K562 (cell line): ENCODE measurements around the gene P2RY14. TPM values are rescaled to one million over a fixed set of nuclear protein-coding genes. Genes with fewer than 3 reads are reported as not detected.

ENCODE experiments used
- ATAC-seq: fragments of 200-7000 bp; cut with Tn5 transposase; 3 replicates; pipeline ENCODE4 v1.9.1; 2020; ENCODE audit warnings: moderate library complexity
- BruUV-seq: library from RNA; stranded (reverse); fragments of 400-500 nt; replicated peaks from 2 replicates; lab custom pipeline; 2021; lab: Mats Ljungman, UMichigan
- CTCF ChIA-PET: fragments of 300-600 bp; formaldehyde crosslinking; extraction: SDS; loops from one replicate; lab custom pipeline; 2021; ENCODE audit warnings: low intra/inter-chr PET ratio; lab: Yijun Ruan, JAX
- POLR2A ChIA-PET: fragments of 300-600, 350-650 bp; sonication (Branson Sonifier 250); formaldehyde crosslinking; extraction: SDS; loops from one replicate; lab custom pipeline; 2021; ENCODE audit warnings: antibody characterized with exemption, inconsistent platforms; lab: Yijun Ruan, JAX
- DNase-seq, 4 experiments: peaks; one replicate each; pipeline versions ENCODE4 v3.0.0 to v3.0.0-alpha.2; 2011 to 2018; ENCODE audit warnings: low spot score in 3 of 4, mixed read lengths in 3 of 4; ENCODE audit errors: extremely low read depth in 1 of 4
- FAIRE-seq: peaks from 2 replicates; lab custom pipeline; 2011; peaks lifted over from hg19 to GRCh38; lab: Jason Lieb, UNC
- H2AFZ ChIP-seq: 2 replicates; pipeline ENCODE4 v1.6.0; 2011; ENCODE audit warnings: low read depth, low read length, control low read depth, inconsistent platforms
- H3K27ac ChIP-seq: fragments of 200-600 bp; 3 replicates; pipeline ENCODE4 v1.8.0; 2011; ENCODE audit warnings: low read depth, mild to moderate bottlenecking, control low read depth, inconsistent platforms, low read length, moderate library complexity, mixed read lengths; ENCODE audit errors: extremely low read depth
- H3K27me3 ChIP-seq, 2 experiments: fragments of 300-600 bp in 1 of 2; 2 replicates in 1 of 2; 3 replicates in 1 of 2; pipeline versions ENCODE4 v1.6.0 to v1.8.0; 2011; ENCODE audit warnings: inconsistent platforms in 2 of 2, low read length in 2 of 2, mild to moderate bottlenecking in 1 of 2, mixed read lengths in 1 of 2, moderate library complexity in 1 of 2; ENCODE audit not compliant: control insufficient read depth in 2 of 2, insufficient read depth in 2 of 2
- H3K36me3 ChIP-seq: fragments of 300-600 bp; 3 replicates; pipeline ENCODE4 v1.8.0; 2011; ENCODE audit warnings: mild to moderate bottlenecking, low read length, inconsistent platforms; ENCODE audit not compliant: control insufficient read depth, insufficient read depth
- H3K4me1 ChIP-seq, 2 experiments: fragments of 200-600 bp in 1 of 2; replicated peaks in 1 of 2; 2 replicates in 1 of 2; 3 replicates in 1 of 2; pipeline versions ENCODE4 v1.5.1 to v1.8.0; 2011; ENCODE audit warnings: inconsistent platforms in 2 of 2, low read length in 2 of 2, mild to moderate bottlenecking in 1 of 2, mixed read lengths in 1 of 2, moderate library complexity in 1 of 2; ENCODE audit not compliant: control insufficient read depth in 2 of 2, insufficient read depth in 2 of 2
- H3K4me2 ChIP-seq: 2 replicates; pipeline ENCODE4 v1.6.1; 2011; ENCODE audit warnings: low read length, control low read depth, inconsistent platforms, mixed read lengths; ENCODE audit not compliant: insufficient read depth
- H3K4me3 ChIP-seq: fragments of 200-600 bp; sonication (generic), shearing (Covaris generic); 2 replicates; pipeline ENCODE4 v1.5.1; 2016; ENCODE audit warnings: control low read depth, inconsistent platforms
- H3K79me2 ChIP-seq: fragments of 200-600 bp; 3 replicates; pipeline ENCODE4 v1.8.0; 2011; ENCODE audit warnings: low read length, inconsistent platforms; ENCODE audit not compliant: control insufficient read depth, insufficient read depth
- H3K9ac ChIP-seq, 2 experiments: 2 replicates each; pipeline versions ENCODE4 v1.6.0 to v1.6.1; 2011; ENCODE audit warnings: low read depth in 2 of 2, low read length in 2 of 2, control low read depth in 1 of 2, inconsistent platforms in 1 of 2, mild to moderate bottlenecking in 1 of 2, mixed read lengths in 1 of 2; ENCODE audit not compliant: insufficient read depth in 1 of 2
- H3K9me1 ChIP-seq: one replicate; pipeline ENCODE4 v1.6.0; 2011; ENCODE audit warnings: inconsistent platforms, mild to moderate bottlenecking, low read length, moderate library complexity; ENCODE audit not compliant: control insufficient read depth, insufficient read depth
- H3K9me3 ChIP-seq: replicated peaks from 2 replicates; pipeline ENCODE4 v1.5.1; 2011; ENCODE audit warnings: low read depth, low read length, inconsistent platforms; ENCODE audit not compliant: control insufficient read depth, insufficient read depth
- H4K20me1 ChIP-seq: replicated peaks from 2 replicates; pipeline ENCODE4 v1.6.1; 2011; ENCODE audit warnings: low read length, inconsistent platforms, mixed read lengths; ENCODE audit not compliant: control insufficient read depth, insufficient read depth
- ATF6 ChIP-seq: sonication (generic); formaldehyde crosslinking; IDR thresholded peaks from 2 replicates; pipeline ENCODE4 v1.4.0; 2020; ENCODE audit warnings: mild to moderate bottlenecking, missing genetic modification reagents
- BRCA1 ChIP-seq, 2 experiments: fragments of 450-650 bp in 1 of 2; sonication (generic) in 1 of 2; formaldehyde crosslinking in 1 of 2; IDR thresholded peaks; 2 replicates each; pipeline versions ENCODE4 v1.5.0 to v1.6.1; 2017 to 2020; ENCODE audit warnings: mild to moderate bottlenecking in 1 of 2, missing genetic modification reagents in 1 of 2
- ETV5 ChIP-seq: sonication (generic); formaldehyde crosslinking; IDR thresholded peaks from 2 replicates; pipeline ENCODE4 v1.4.0; 2020; ENCODE audit warnings: low read depth, mild to moderate bottlenecking, missing genetic modification reagents
- FOXA1 ChIP-seq: fragments of 450-650 bp; IDR thresholded peaks from 2 replicates; pipeline ENCODE4 v1.6.1; 2016; ENCODE audit warnings: mild to moderate bottlenecking, borderline replicate concordance
- HNRNPK ChIP-seq: fragments of 200-400 bp; formaldehyde crosslinking; IDR thresholded peaks from one replicate; pipeline ENCODE4 v1.6.1; 2018; ENCODE audit warnings: mild to moderate bottlenecking, low read depth, low read length; ENCODE audit not compliant: poor library complexity, severe bottlenecking
- HSF4 ChIP-seq: fragments of 250-450 bp; sonication (Bioruptor Pico); IDR thresholded peaks from 2 replicates; pipeline ENCODE4 v2.1.2; 2022; ENCODE audit warnings: mild to moderate bottlenecking, moderate library complexity, borderline replicate concordance
- KLF1 ChIP-seq: fragments of 450-650 bp; IDR thresholded peaks from 2 replicates; pipeline ENCODE4 v1.6.1; 2016; ENCODE audit warnings: missing genetic modification characterization, missing compliant biosample characterization
- KLF6 ChIP-seq: fragments of 250-450 bp; sonication (Bioruptor Pico); IDR thresholded peaks from 2 replicates; pipeline ENCODE4 v1.4.0; 2020; ENCODE audit warnings: mild to moderate bottlenecking, moderate library complexity, borderline replicate concordance
- MLX ChIP-seq, 2 experiments: fragments of 450-650 bp in 1 of 2; sonication (generic) in 1 of 2; formaldehyde crosslinking; conservative IDR thresholded peaks; 2 replicates each; pipeline versions ENCODE4 v1.4.0 to v1.8.1; 2020 to 2022; ENCODE audit warnings: mild to moderate bottlenecking in 1 of 2, missing genetic modification reagents in 1 of 2
- ZNF3 ChIP-seq: fragments of 250-450 bp; sonication (Bioruptor Pico); IDR thresholded peaks from 2 replicates; pipeline ENCODE4 v1.5.0; 2021; ENCODE audit warnings: mild to moderate bottlenecking, moderate library complexity
- ZNF75A ChIP-seq: fragments of 450-650 bp; formaldehyde crosslinking; IDR thresholded peaks from 2 replicates; pipeline ENCODE4 v1.4.0; 2020; ENCODE audit warnings: mild to moderate bottlenecking
- WGBS: fragments of 100-300 bp; shearing (Covaris generic); methylation state at CpG from one replicate; pipeline ENCODE4 v1.1.6; 2016; ENCODE audit warnings: low coverage, mixed read lengths; ENCODE audit not compliant: insufficient coverage; ENCODE audit errors: missing lambda C conversion rate; 5-methylcytosine and 5-hydroxymethylcytosine counted together
- in situ Hi-C: fragments of 300-500 bp; cut with MboI; formaldehyde crosslinking; loops from 4 replicates; pipeline ENCODE4 v1.15.0; 2018; ENCODE audit warnings: inconsistent platforms, mixed read lengths
- intact Hi-C: fragments of 100-400 bp; cut with micrococcal nuclease; formaldehyde crosslinking; loops from 2 replicates; pipeline ENCODE4 v1.14.2; 2022
- polyA plus RNA-seq, 8 experiments: library from polyadenylated mRNA; depleted of rRNA in 4 of 8; stranded (reverse) in 5 of 8; unstranded in 3 of 8; fragments of >200 nt; fragmentation: Nextera tagmentation in 2 of 8; fragmentation: Illumina TruSeq in 1 of 8; extraction: Ambion mirVana in 2 of 8; extraction: Trizol in 1 of 8; gene quantifications; 2 replicates each; pipeline versions ENCODE4 v1.2.1 to v1.2.3, GENCODE V29; 2011 to 2014; ENCODE audit warnings: inconsistent platforms in 1 of 8, missing spikeins in 1 of 8
- total RNA-seq, 7 experiments: library from RNA; depleted of rRNA in 6 of 7; stranded (reverse); fragments of >200 nt in 6 of 7; fragmentation: Illumina TruSeq in 2 of 7; extraction: Trizol in 2 of 7; gene quantifications; 2 replicates each; pipeline versions ENCODE4 v1.2.1 to v1.2.3, GENCODE V29; 2011 to 2021; ENCODE audit warnings: low replicate concordance in 1 of 7

The P2RY14 gene
- total and polyA plus RNA-seq, 9 of the 15 experiments (the other 6 are each of a cell fraction or from before 2014, with no cell fraction given) = not detected

DNA sequence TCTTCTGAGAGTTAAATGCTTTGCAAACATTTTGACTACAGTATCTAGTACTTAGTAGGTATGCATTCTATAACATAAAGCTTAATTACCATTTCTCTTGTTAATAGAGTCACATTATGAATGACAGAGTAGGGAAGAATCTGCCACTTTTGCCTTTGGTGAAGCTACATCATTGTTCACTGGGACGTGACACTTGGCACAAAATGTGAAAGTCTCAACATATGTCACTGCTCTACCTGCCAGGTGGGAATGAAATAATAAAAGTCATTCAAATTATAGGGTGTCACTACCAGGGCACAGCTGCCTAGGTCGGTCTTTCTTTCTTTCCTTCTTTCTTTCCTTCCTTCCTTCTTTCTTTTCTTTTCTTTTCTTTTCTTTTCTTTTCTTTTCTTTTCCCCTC lies 20.7 kb upstream of the P2RY14 start (continued):
- TF ChIP-seq ATF6 (CRISPR knock-in tag) = no peak
- no peak for TF ChIP-seq ETV5
- no peak for TF ChIP-seq FOXA1
- no peak for TF ChIP-seq HNRNPK
- no peak for TF ChIP-seq MLX (CRISPR knock-in tag; conservative IDR thresholded peaks at IDR 0.05)

DNA sequence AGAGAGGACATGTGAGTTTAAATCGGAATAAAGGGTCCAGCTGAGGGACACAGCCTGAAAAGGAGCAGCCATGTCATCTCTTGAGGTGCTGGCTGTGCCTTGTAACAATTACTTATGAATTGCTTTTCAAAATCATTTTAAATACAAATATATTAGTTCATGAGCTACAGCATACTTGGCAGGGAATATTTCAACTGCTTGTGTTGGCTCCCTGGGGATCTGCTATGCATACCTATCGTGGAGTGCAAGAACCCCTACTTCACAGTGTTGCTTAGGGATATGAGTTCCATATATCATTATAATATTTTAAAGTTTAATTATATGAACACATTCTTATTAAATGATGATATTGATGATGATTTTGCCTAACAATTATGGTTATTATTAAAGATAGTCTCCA lies 19.1 kb upstream of the P2RY14 start:
- 0% methylated on average over 2 of the region's 2 CpGs for WGBS
- Histone ChIP-seq H3K4me1 (no peaks in the 10 kb centered on the region), H4K20me1 (no peaks in the 10 kb centered on the region; the same call in 1 of the 2 replicates), H3K36me3 (no peaks in the 10 kb centered on the region), H3K27ac (no peak overlapping the region), H3K4me2 (no peak overlapping the region), H3K27me3 (peaks cover 18 to 19% of the 10 kb centered on the region in 2 experiments; a peak in 4 of 5 replicates), H3K9ac (no peak overlapping the region), H3K9me3 (no peaks in the 10 kb centered on the region), H3K79me2 (no peaks in the 10 kb centered on the region), H3K4me3 (no peak overlapping the region), H3K9me1 (no peaks in the 10 kb centered on the region), H2AFZ (no peak overlapping the region)
- CTCF ChIA-PET = no interaction called here
- no TSS peak for BruUV-seq
- DNase-seq = no peak
- no peak for FAIRE-seq
- no peak for TF ChIP-seq BRCA1 (IDR thresholded peaks at IDR 0.05)
- no peak for TF ChIP-seq BRCA1 (CRISPR knock-in tag; IDR thresholded peaks at IDR 0.05)
- TF ChIP-seq KLF1 (tag) = no peak
- TF ChIP-seq KLF6 (CRISPR knock-in tag) = no peak
- TF ChIP-seq ZNF75A = no peak
- no peak for TF ChIP-seq ZNF3 (CRISPR knock-in tag)
- TF ChIP-seq HSF4 (CRISPR knock-in tag) = no peak
- in situ Hi-C loops (no loop called here), intact Hi-C loops (no loop called here)
- POLR2A ChIA-PET = no interaction called here
- no peak for ATAC-seq
